ENCODE measurements around the gene SLC25A33.
A peak's percentile ranks its signal among the peaks of the same experiment; 100 is the strongest.
"Not testable (repeated sequence)": the region's sequence is repeated elsewhere in the genome, so short reads cannot be mapped to it uniquely, and the experiment has no call there.

SLC25A33 gene

GRCh38 chr1:9539165-9539828 lies at the start of gene SLC25A33:
SLC25A33 (plus strand) TSS chr1:9539465; CDS start chr1:9539692, 227 bp downstream.
- DNase-seq (ENCODE audit: low read depth in 2 of 3, low spot score in 2 of 3), result peak; percentile 95 to 98 (median 98)

GRCh38 chr1:9490605-9491339 lies 48.5 kb upstream of the SLC25A33 start:
- DNase-seq (ENCODE audit: low read depth in 2 of 3, low spot score in 2 of 3), result peak; percentile 55 to 85 (median 85)

GRCh38 chr1:9493326-9493725 lies 45.9 kb upstream of the SLC25A33 start:
- DNase-seq (ENCODE audit: low read depth in 2 of 3, low spot score in 2 of 3), result no peak

GRCh38 chr1:9494936-9495758 lies 44.1 kb upstream of the SLC25A33 start:
- DNase-seq (ENCODE audit: low read depth in 2 of 3, low spot score in 2 of 3), result peak; percentile 31 to 55 (median 32)

GRCh38 chr1:9495854-9496374 lies 43.4 kb upstream of the SLC25A33 start:
- DNase-seq (ENCODE audit: low read depth in 2 of 3, low spot score in 2 of 3), result no peak

GRCh38 chr1:9500756-9501754 lies 38.2 kb upstream of the SLC25A33 start:
- no peak for DNase-seq (ENCODE audit: low read depth in 2 of 3, low spot score in 2 of 3)

- DNase-seq (ENCODE audit: low read depth in 2 of 3, low spot score in 2 of 3), result no peak
These were observed 36.1 kb upstream of the SLC25A33 start for GRCh38 chr1:9503001-9503675.

GRCh38 chr1:9505143-9505542 lies 34.1 kb upstream of the SLC25A33 start:
- DNase-seq (ENCODE audit: low read depth in 2 of 3, low spot score in 2 of 3), result no peak

GRCh38 chr1:9506901-9507300 lies 32.4 kb upstream of the SLC25A33 start:
- no peak for DNase-seq (ENCODE audit: low read depth in 2 of 3, low spot score in 2 of 3)

GRCh38 chr1:9510130-9510529 lies 29.1 kb upstream of the SLC25A33 start:
- no peak for DNase-seq (ENCODE audit: low read depth in 2 of 3, low spot score in 2 of 3)

- DNase-seq (ENCODE audit: low read depth in 2 of 3, low spot score in 2 of 3), result not testable (repeated sequence)
These were observed 23.7 kb upstream of the SLC25A33 start for GRCh38 chr1:9515550-9515949.

GRCh38 chr1:9518454-9518998 lies 20.7 kb upstream of the SLC25A33 start:
- DNase-seq (ENCODE audit: low read depth in 2 of 3, low spot score in 2 of 3), result no peak

GRCh38 chr1:9520411-9520810 lies 18.9 kb upstream of the SLC25A33 start:
- no peak for DNase-seq (ENCODE audit: low read depth in 2 of 3, low spot score in 2 of 3)

- DNase-seq (ENCODE audit: low read depth in 2 of 3, low spot score in 2 of 3), result no peak
These were observed 10.1 kb upstream of the SLC25A33 start for GRCh38 chr1:9529190-9529589.

- no peak for DNase-seq (ENCODE audit: low read depth in 2 of 3, low spot score in 2 of 3)
These were observed 8.9 kb upstream of the SLC25A33 start for GRCh38 chr1:9530320-9530719.

GRCh38 chr1:9534953-9535352 lies 4.3 kb upstream of the SLC25A33 start:
- DNase-seq (ENCODE audit: low read depth in 2 of 3, low spot score in 2 of 3), result no peak

- no peak for DNase-seq (ENCODE audit: low read depth in 2 of 3, low spot score in 2 of 3)
These were observed 3.0 kb upstream of the SLC25A33 start for GRCh38 chr1:9536301-9536700.

GRCh38 chr1:9537863-9538668 lies 1.2 kb upstream of the SLC25A33 start:
- DNase-seq (ENCODE audit: low read depth in 2 of 3, low spot score in 2 of 3), result no peak
